ENCODE data around the gene PLEKHA4. TPM values are rescaled to one million over a fixed set of nuclear protein-coding genes. Genes with fewer than 3 reads are reported as not detected.

The PLEKHA4 gene
- total and polyA plus RNA-seq, 2 of the 13 experiments (the other 11 are each of a cell fraction or from before 2014, with no cell fraction given), result 4.8 to 6.0 TPM

DNA sequence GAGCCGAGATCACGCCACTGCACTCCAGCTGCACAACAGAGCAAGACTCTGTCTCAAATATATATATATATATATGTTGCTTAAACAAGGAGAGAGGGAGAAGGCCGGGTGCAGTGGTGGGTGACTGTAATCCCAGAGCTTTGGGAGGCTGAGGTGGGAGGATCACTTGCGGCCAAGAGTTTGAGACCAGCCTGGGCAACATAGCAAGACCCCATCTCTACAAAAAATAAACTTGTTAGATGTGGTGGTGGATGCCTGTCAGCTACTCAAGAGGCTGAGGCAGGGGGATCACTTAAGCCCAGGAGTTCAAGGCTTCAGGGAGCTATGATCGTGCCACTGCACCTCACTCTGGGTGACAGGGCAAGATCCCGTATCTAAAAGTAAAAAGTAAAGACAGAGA is 26.8 kb downstream of the PLEKHA4 start:
- no TSS peak for BruUV-seq (replicated peaks)

GRCh38 chr19:48841047-48841446 is 27.4 kb downstream of the PLEKHA4 start:
- no peak overlapping the region for H3K27ac ChIP-seq (ENCODE audit: extremely low read length, insufficient read depth, low read length)
- H3K4me3 ChIP-seq (replicated peaks in 1 of 3; ENCODE audit: insufficient read depth in 1 of 3, low read depth in 2 of 3, low read length in 3 of 3), result no peak overlapping the region
- peaks cover 0 to 5% of the 10 kb centered on the region in 2 experiments; a peak in 1 of 5 replicates for H3K36me3 ChIP-seq (replicated peaks in 1 of 2; ENCODE audit: control insufficient read depth in 1 of 2, insufficient read depth in 2 of 2, low read length in 2 of 2)
- H3K4me2 ChIP-seq (ENCODE audit: low read depth, low read length), result no peak overlapping the region
- in situ Hi-C loops (cut with HindIII; ENCODE audit: extremely low pct_ligation_motif_present, low pct_unique_long_range_greater_than_20kb), result loop anchor here (5.0 kb wide), 1 partner anchor 194 kb away; the partner anchor contains the start of gene CA11
- FAIRE-seq, result no peak
- H3K79me2 ChIP-seq (ENCODE audit: insufficient read depth, low read length), result no peaks in the 10 kb centered on the region
- H3K4me1 ChIP-seq (ENCODE audit: insufficient read depth, low read length), result peaks cover 17% of the 10 kb centered on the region
- WGBS (ENCODE audit: low lambda C conversion rate), result 92% methylated on average over 16 of the region's 16 CpGs
- H3K27me3 ChIP-seq (ENCODE audit: control insufficient read depth in 1 of 2, insufficient read depth in 2 of 2, low read length in 2 of 2), result no peaks in the 10 kb centered on the region
- no peaks in the 10 kb centered on the region for H4K20me1 ChIP-seq (ENCODE audit: insufficient read depth, low read length)
- no peak overlapping the region for H3K9ac ChIP-seq (ENCODE audit: insufficient read depth, low read depth, low read length)
- POLR2A ChIA-PET, result no interaction called here
- H2AFZ ChIP-seq (ENCODE audit: low read length), result no peak overlapping the region
- intact Hi-C loops (cut with micrococcal nuclease; ENCODE audit: unreplicated experiment), result no loop called here
- no peak for DNase-seq (ENCODE audit: low spot score)
- no TSS peak for BruUV-seq (replicated peaks)
- no peak for ATAC-seq
- no peaks in the 10 kb centered on the region for H3K9me3 ChIP-seq (ENCODE audit: low read length)
- CTCF ChIA-PET (ENCODE audit: low intra/inter-chr PET ratio, low total read pairs), result no interaction called here
- TF ChIP-seq STAT6 (CRISPR knock-in tag; IDR thresholded peaks at IDR 0.05; ENCODE audit: borderline replicate concordance) (no peak), ELK4 (CRISPR knock-in tag; IDR thresholded peaks at IDR 0.05; ENCODE audit: borderline replicate concordance) (no peak)
- TF ChIP-seq, protein P1, sequence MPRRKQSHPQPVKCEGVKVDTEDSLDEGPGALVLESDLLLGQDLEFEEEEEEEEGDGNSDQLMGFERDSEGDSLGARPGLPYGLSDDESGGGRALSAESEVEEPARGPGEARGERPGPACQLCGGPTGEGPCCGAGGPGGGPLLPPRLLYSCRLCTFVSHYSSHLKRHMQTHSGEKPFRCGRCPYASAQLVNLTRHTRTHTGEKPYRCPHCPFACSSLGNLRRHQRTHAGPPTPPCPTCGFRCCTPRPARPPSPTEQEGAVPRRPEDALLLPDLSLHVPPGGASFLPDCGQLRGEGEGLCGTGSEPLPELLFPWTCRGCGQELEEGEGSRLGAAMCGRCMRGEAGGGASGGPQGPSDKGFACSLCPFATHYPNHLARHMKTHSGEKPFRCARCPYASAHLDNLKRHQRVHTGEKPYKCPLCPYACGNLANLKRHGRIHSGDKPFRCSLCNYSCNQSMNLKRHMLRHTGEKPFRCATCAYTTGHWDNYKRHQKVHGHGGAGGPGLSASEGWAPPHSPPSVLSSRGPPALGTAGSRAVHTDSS (CRISPR knock-in tag; conservative IDR thresholded peaks at IDR 0.05), result no peak
- TF ChIP-seq, protein P2, sequence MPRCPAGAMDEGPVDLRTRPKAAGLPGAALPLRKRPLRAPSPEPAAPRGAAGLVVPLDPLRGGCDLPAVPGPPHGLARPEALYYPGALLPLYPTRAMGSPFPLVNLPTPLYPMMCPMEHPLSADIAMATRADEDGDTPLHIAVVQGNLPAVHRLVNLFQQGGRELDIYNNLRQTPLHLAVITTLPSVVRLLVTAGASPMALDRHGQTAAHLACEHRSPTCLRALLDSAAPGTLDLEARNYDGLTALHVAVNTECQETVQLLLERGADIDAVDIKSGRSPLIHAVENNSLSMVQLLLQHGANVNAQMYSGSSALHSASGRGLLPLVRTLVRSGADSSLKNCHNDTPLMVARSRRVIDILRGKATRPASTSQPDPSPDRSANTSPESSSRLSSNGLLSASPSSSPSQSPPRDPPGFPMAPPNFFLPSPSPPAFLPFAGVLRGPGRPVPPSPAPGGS (CRISPR knock-in tag; IDR thresholded peaks at IDR 0.05), result no peak

More for the DNA sequence above, 26.8 kb downstream of the PLEKHA4 start:
- no peak for ATAC-seq
- intact Hi-C loops (cut with micrococcal nuclease; ENCODE audit: unreplicated experiment) (no loop called here), in situ Hi-C loops (cut with HindIII; ENCODE audit: extremely low pct_ligation_motif_present, low pct_unique_long_range_greater_than_20kb) (loop anchor here (5.0 kb wide), 1 partner anchor 194 kb away; the partner anchor contains the start of gene CA11)
- no peak overlapping the region for H3K4me3 ChIP-seq (replicated peaks in 1 of 3; ENCODE audit: insufficient read depth in 1 of 3, low read depth in 2 of 3, low read length in 3 of 3)
- no peak overlapping the region for H3K4me2 ChIP-seq (ENCODE audit: low read depth, low read length)
- ChIA-PET CTCF (ENCODE audit: low intra/inter-chr PET ratio, low total read pairs) (interaction anchor here (0.7 to 2.5 kb wide), 2 partner anchors 46 to 54 kb away, joined by 3 to 31 read pairs; no protein-coding TSS in a partner anchor), POLR2A (no interaction called here)
- H2AFZ ChIP-seq (ENCODE audit: low read length), result no peak overlapping the region
- DNase-seq (ENCODE audit: low spot score), result no peak
- H3K4me1 ChIP-seq (ENCODE audit: insufficient read depth, low read length), result peaks cover 12% of the 10 kb centered on the region
- WGBS (ENCODE audit: low lambda C conversion rate), result 73% methylated on average over 6 of the region's 6 CpGs
- no peaks in the 10 kb centered on the region for H3K27me3 ChIP-seq (ENCODE audit: control insufficient read depth in 1 of 2, insufficient read depth in 2 of 2, low read length in 2 of 2)
- no peak overlapping the region for H3K27ac ChIP-seq (ENCODE audit: extremely low read length, insufficient read depth, low read length)
- H4K20me1 ChIP-seq (ENCODE audit: insufficient read depth, low read length), result no peaks in the 10 kb centered on the region
- peaks cover 0 to 5% of the 10 kb centered on the region in 2 experiments; a peak in 1 of 5 replicates for H3K36me3 ChIP-seq (replicated peaks in 1 of 2; ENCODE audit: control insufficient read depth in 1 of 2, insufficient read depth in 2 of 2, low read length in 2 of 2)
- no peak for FAIRE-seq
- no peak for TF ChIP-seq DNMT3B (CRISPR knock-in tag; conservative IDR thresholded peaks at IDR 0.05)
- peak; percentile 35; the same call in 1 of the 2 replicates for TF ChIP-seq ZNF121 (CRISPR knock-in tag; IDR thresholded peaks at IDR 0.05)
- no peak for TF ChIP-seq ZSCAN29 (CRISPR knock-in tag; conservative IDR thresholded peaks at IDR 0.05)
- no peak for TF ChIP-seq HBP1 (CRISPR knock-in tag; IDR thresholded peaks at IDR 0.05; ENCODE audit: low read depth)
- no peak overlapping the region for H3K9ac ChIP-seq (ENCODE audit: insufficient read depth, low read depth, low read length)
- no peaks in the 10 kb centered on the region for H3K79me2 ChIP-seq (ENCODE audit: insufficient read depth, low read length)
- H3K9me3 ChIP-seq (ENCODE audit: low read length), result no peaks in the 10 kb centered on the region
